Smooth muscle cell of the brain vasculature (primary cell): ENCODE measurements around the gene OLFML2A.
"Not testable (repeated sequence)": the region's sequence is repeated elsewhere in the genome, so short reads cannot be mapped to it uniquely, and the experiment has no call there.

ENCODE experiments used
- DNase-seq: peaks from one replicate; pipeline ENCODE4 v3.0.0-alpha.2; 2012; ENCODE audit warnings: low read depth, low spot score

The OLFML2A gene

GRCh38 chr9:124776954-124777648, at the start of gene OLFML2A:
Gene OLFML2A, plus strand, starts transcription at chr9:124777133. Its CDS starts 138 bp downstream, at chr9:124777271.
- no peak for DNase-seq

GRCh38 chr9:124730772-124731171, 46.2 kb upstream of the OLFML2A start:
- DNase-seq = no peak

DNA sequence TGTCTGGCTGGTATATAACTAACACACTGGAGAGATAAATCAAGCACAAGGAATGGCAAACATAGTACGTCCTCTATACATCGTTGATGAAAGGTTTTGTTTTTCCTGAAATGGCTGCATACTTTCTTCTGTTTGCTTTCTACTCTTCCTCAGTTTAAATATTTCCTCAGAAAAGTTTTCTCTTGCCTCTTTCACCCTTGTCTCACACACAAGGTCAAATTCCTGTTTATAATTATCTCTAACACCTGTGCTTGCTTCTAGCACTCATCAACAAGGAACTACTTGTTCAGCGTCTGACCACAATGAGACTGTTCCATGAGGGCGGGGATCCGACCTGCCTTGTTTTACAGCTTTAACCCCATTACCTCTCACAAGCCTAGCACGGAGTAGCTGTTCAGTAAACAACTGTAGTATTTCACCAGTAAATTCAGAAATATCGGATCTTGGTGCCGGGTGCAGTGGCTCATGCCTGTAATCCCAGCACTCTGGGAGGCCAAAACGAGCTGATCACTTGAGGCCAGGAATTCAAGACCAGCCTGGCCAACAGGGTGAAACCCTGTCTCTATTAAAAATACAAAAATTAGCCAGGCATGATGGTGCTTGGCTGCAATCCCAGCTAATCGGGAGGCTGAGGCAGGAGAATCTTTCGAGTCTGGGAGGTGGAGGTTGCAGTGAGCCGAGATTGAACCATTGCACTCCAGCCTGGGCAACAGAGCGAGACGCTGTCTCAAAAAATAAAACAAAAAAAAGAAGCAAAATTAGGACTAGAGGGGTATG, 42.8 kb upstream of the OLFML2A start:
- DNase-seq = no peak

GRCh38 chr9:124734741-124735083, 42.2 kb upstream of the OLFML2A start:
- DNase-seq = not testable (repeated sequence)

- DNase-seq = no peak
Observed at GRCh38 chr9:124735121-124735520, 41.8 kb upstream of the OLFML2A start.

GRCh38 chr9:124738075-124738474, 38.9 kb upstream of the OLFML2A start:
- not testable (repeated sequence) for DNase-seq

GRCh38 chr9:124739360-124739759, 37.6 kb upstream of the OLFML2A start:
- DNase-seq = no peak

DNA sequence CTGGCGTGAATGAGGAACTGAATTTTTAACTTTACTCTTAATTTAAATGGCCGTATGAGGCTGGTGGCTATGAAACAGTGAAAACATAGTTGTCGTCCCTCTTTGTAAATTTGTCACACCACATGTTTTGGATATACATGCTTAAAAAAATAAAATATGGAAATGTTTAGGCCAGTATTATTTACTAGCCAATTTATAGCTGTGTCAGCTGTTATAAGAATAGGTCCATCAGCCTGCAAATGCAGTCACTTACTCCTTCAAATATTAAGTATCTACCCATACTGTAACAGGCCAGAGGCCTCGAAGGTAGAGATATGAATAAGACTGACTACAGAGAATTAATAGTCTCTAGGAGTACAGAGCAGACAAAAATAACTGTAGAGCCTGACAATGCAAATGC, 35.8 kb upstream of the OLFML2A start:
- DNase-seq = no peak

DNA sequence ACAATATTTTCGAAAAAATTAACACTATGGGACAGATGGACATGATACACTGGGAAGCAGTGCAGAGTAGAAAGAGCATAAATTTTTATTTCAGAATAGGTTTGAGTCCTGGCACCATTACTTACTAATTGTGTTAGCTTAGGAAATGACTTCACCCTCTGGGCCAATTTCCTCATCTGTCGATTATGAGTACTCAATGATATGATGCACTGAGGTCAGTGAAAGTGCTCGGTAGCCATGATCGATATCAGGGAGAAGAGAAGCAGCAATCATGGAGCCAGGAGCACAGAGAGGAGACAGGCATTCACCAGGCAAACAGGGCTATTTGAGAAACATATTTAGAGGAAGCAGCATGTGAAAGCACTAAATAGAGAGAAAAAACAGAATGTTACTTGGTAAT, 35.3 kb upstream of the OLFML2A start:
- DNase-seq = no peak

- no peak for DNase-seq
Observed at GRCh38 chr9:124742940-124743339, 34.0 kb upstream of the OLFML2A start.

- no peak for DNase-seq
Observed at GRCh38 chr9:124743686-124744348, 33.1 kb upstream of the OLFML2A start.

DNA sequence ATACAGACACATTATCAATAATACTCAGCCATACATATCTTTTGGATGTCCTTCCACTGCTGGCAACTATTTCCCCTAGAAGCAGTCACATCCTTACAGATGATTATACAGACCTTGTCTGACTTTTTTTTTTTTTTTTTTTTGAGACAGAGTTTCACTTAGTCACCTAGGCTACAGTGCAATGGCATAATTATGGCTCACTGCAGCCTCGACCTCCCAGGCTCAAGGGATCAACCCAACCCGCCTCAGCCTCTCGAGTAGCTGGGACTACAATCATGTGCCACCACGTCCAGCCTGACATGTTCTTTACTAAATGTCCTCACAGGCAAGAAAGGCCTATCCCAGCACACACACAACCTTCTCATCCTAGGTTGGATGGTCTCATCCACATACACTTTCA, 29.9 kb upstream of the OLFML2A start:
- no peak for DNase-seq

GRCh38 chr9:124749284-124749683, 27.6 kb upstream of the OLFML2A start:
- no peak for DNase-seq

DNA sequence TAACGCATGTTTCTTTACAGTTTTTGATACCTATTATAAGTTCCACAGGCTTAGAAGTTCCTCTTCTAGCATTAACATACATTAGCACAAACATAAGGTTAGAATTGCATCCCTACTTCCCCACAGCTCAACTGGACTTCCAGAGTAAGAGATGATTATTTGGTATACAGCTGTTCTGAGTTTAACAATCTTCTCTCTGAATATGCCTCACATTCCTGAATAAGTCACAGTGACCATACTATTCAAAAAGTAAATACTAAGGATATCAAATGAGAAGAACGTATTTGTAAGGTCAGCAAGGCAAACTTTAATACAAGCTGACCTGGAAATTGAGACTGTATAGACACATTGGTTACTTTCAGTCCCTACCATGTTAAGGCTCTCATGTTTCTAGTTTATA, 27.2 kb upstream of the OLFML2A start:
- no peak for DNase-seq

- no peak for DNase-seq
Observed at GRCh38 chr9:124752967-124753366, 24.0 kb upstream of the OLFML2A start.

GRCh38 chr9:124754289-124754688, 22.6 kb upstream of the OLFML2A start:
- no peak for DNase-seq

GRCh38 chr9:124755061-124755460, 21.9 kb upstream of the OLFML2A start:
- no peak for DNase-seq

- DNase-seq = no peak
Observed at GRCh38 chr9:124756011-124756410, 20.9 kb upstream of the OLFML2A start.

- DNase-seq = no peak
Observed at GRCh38 chr9:124757616-124758015, 19.3 kb upstream of the OLFML2A start.

GRCh38 chr9:124758061-124758460, 18.9 kb upstream of the OLFML2A start:
- DNase-seq = no peak

DNA sequence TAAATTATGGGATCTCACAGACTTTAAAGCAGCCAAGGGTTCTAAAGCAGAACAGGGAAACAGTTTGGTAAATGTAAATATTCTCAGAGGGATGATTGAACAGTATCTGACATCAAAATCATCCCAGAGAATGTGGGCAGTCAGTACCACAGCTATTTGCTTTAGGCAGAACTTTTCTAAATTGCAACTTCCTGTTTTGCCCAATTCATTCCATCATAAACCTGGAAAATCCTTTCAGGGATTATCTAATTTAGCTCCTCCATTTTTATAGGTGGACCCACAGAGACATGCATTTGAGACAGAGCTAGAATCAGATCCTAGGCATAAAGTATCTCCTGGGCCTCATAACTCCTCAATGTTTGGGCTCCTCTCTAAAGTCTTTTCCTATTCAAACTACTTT, 18.2 kb upstream of the OLFML2A start:
- no peak for DNase-seq

DNA sequence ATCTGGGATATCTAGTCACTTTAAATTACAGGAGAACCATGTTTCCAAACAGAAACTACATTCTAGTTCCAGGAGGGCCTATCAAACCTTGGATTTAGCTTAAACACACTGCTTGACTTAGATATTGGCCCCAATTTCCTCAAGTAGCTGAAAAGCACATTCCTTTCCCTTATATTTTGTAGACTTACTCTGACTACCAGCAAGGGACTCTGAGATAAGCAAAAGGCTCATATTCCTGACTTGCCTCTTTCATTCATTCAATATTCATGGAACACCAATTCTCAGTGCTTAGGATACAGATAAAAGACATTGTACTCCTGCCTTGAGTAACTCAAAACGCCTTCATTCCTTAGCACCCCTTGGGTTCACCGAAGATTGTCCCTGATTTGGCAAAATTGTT, 17.6 kb upstream of the OLFML2A start:
- no peak for DNase-seq

DNA sequence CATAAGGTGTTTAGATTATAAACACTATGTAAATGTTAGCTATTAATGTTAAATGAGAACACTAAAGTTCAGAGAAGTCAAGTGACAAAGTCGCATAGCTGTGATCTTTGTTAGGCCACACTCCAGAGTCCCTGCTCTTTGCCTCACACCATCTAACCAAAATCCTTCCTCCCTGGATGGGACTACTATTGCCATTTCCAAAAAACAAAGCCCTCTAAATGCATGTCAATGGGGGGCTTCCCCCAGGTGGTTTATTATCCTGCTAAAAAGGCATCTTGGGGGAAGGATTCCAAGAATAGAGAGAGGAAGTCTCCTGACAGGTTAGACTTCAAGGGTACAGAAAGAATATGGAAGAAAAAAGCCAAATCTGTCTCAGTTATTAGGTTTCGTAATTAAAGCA, 16.2 kb upstream of the OLFML2A start:
- no peak for DNase-seq
